HepG2 (cell line): ENCODE measurements around the gene PRMT7. TPM values are rescaled to one million over a fixed set of nuclear protein-coding genes. Genes with fewer than 3 reads are reported as not detected.

Experiments
- ATAC-seq: fragments of 200-7000 bp; cut with Tn5 transposase; 3 replicates; pipeline ENCODE4 v1.9.1; 2020; ENCODE audit warnings: mild to moderate bottlenecking, moderate library complexity
- BruUV-seq: library from RNA; stranded (reverse); fragments of 400-500 nt; replicated peaks from 2 replicates; lab custom pipeline; 2021; lab: Mats Ljungman, UMichigan
- CTCF ChIA-PET: fragments of 300-600 bp; formaldehyde crosslinking; extraction: SDS; loops from one replicate; lab custom pipeline; 2021; ENCODE audit warnings: low total read pairs, inconsistent platforms, low intra/inter-chr PET ratio; lab: Yijun Ruan, JAX
- POLR2A ChIA-PET: fragments of 350-600 bp; sonication (Branson Sonifier 250); formaldehyde crosslinking; loops from one replicate; lab custom pipeline; 2020; ENCODE audit warnings: antibody characterized with exemption, inconsistent platforms; lab: Yijun Ruan, JAX
- DNase-seq: peaks from one replicate; pipeline ENCODE4 v3.0.0-alpha.2; 2015; ENCODE audit warnings: low spot score
- FAIRE-seq: peaks from 3 replicates; lab custom pipeline; 2011; peaks lifted over from hg19 to GRCh38; lab: Jason Lieb, UNC
- H2AFZ ChIP-seq: one replicate; pipeline ENCODE4 v1.6.1; 2011; ENCODE audit warnings: low read length, inconsistent platforms
- H3K27ac ChIP-seq: fragments of 300-600 bp; 3 replicates; pipeline ENCODE4 v1.8.0; 2011; ENCODE audit warnings: mixed run types, mild to moderate bottlenecking, mixed read lengths, low read length, inconsistent platforms; ENCODE audit not compliant: insufficient read depth; ENCODE audit errors: extremely low read length
- H3K27me3 ChIP-seq, 2 experiments: fragments of 200-600 bp in 1 of 2; 2 replicates in 1 of 2; 3 replicates in 1 of 2; pipeline versions ENCODE4 v1.6.0 to v1.8.0; 2011; ENCODE audit warnings: low read length in 2 of 2, mild to moderate bottlenecking in 2 of 2, moderate library complexity in 2 of 2, inconsistent platforms in 1 of 2; ENCODE audit not compliant: insufficient read depth in 2 of 2, control insufficient read depth in 1 of 2
- H3K36me3 ChIP-seq, 2 experiments: fragments of 200-600 bp in 1 of 2; replicated peaks in 1 of 2; 2 replicates in 1 of 2; 3 replicates in 1 of 2; pipeline versions ENCODE4 v1.5.1 to v1.8.0; 2011; ENCODE audit warnings: low read length in 2 of 2, inconsistent platforms in 1 of 2; ENCODE audit not compliant: insufficient read depth in 2 of 2, control insufficient read depth in 1 of 2
- H3K4me1 ChIP-seq: 2 replicates; pipeline ENCODE4 v1.5.1; 2012; ENCODE audit warnings: low read length, inconsistent platforms; ENCODE audit not compliant: insufficient read depth
- H3K4me2 ChIP-seq: 2 replicates; pipeline ENCODE4 v1.6.0; 2011; ENCODE audit warnings: low read depth, low read length, inconsistent platforms
- H3K4me3 ChIP-seq, 3 experiments: fragments of 200-600 bp in 1 of 3; sonication (generic), shearing (Covaris generic) in 1 of 3; replicated peaks in 1 of 3; 2 replicates each; pipeline ENCODE4 v1.5.1; 2011 to 2016; ENCODE audit warnings: low read length in 3 of 3, inconsistent platforms in 2 of 3, low read depth in 2 of 3, mild to moderate bottlenecking in 2 of 3, control low read depth in 1 of 3, mixed read lengths in 1 of 3; ENCODE audit not compliant: insufficient read depth in 1 of 3
- H3K79me2 ChIP-seq: one replicate; pipeline ENCODE4 v1.6.1; 2011; ENCODE audit warnings: low read length, inconsistent platforms; ENCODE audit not compliant: insufficient read depth
- H3K9ac ChIP-seq: 2 replicates; pipeline ENCODE4 v1.6.0; 2011; ENCODE audit warnings: mild to moderate bottlenecking, low read depth, low read length, inconsistent platforms; ENCODE audit not compliant: insufficient read depth
- H3K9me3 ChIP-seq: 2 replicates; pipeline ENCODE4 v1.5.1; 2012; ENCODE audit warnings: mild to moderate bottlenecking, low read length
- H4K20me1 ChIP-seq: 2 replicates; pipeline ENCODE4 v1.6.0; 2011; ENCODE audit warnings: inconsistent platforms, mild to moderate bottlenecking, low read length, moderate library complexity; ENCODE audit not compliant: insufficient read depth
- CBFB ChIP-seq: sonication (generic); formaldehyde crosslinking; IDR thresholded peaks from 2 replicates; pipeline ENCODE4 v1.4.0; 2020; ENCODE audit warnings: missing genetic modification reagents
- EED ChIP-seq: sonication (generic); formaldehyde crosslinking; IDR thresholded peaks from 2 replicates; pipeline ENCODE4 v1.5.0; 2020; ENCODE audit warnings: mild to moderate bottlenecking, missing genetic modification reagents
- FOXA1 ChIP-seq, 2 experiments: fragments of 450-650 bp in 1 of 2; sonication (generic) in 1 of 2; formaldehyde crosslinking in 1 of 2; IDR thresholded peaks; 2 replicates each; pipeline versions ENCODE4 v1.4.0 to v1.6.1; 2016 to 2020; ENCODE audit warnings: missing genetic modification reagents in 1 of 2
- MIER3 ChIP-seq: IDR thresholded peaks from 2 replicates; pipeline ENCODE4 v1.6.1; 2016; ENCODE audit warnings: missing compliant biosample characterization, borderline replicate concordance
- POLR2G ChIP-seq: fragments of 200-400 bp; formaldehyde crosslinking; IDR thresholded peaks from 2 replicates; pipeline ENCODE4 v1.6.1; 2018; ENCODE audit warnings: mild to moderate bottlenecking, low read depth, low read length, moderate library complexity
- RBM22 ChIP-seq: fragments of 200-400 bp; formaldehyde crosslinking; optimal IDR thresholded peaks from 2 replicates; pipeline ENCODE3; 2017; ENCODE audit warnings: mild to moderate bottlenecking, low read length, moderate library complexity
- ZNF576 ChIP-seq: sonication (generic); formaldehyde crosslinking; IDR thresholded peaks from 2 replicates; pipeline ENCODE4 v1.4.0; 2020; ENCODE audit warnings: mild to moderate bottlenecking, missing genetic modification reagents
- ZNF891 ChIP-seq: sonication (generic); formaldehyde crosslinking; IDR thresholded peaks from 2 replicates; pipeline ENCODE4 v1.5.0; 2020; ENCODE audit warnings: mild to moderate bottlenecking, missing genetic modification reagents
- WGBS: methylation state at CpG from one replicate; pipeline ENCODE4 v1.1.6; 2017; ENCODE audit warnings: low lambda C conversion rate; 5-methylcytosine and 5-hydroxymethylcytosine counted together
- in situ Hi-C: cut with HindIII; loops from 2 replicates; pipeline ENCODE4 v1.10.0; 2017; ENCODE audit warnings: low pct_unique_long_range_greater_than_20kb; ENCODE audit not compliant: extremely low pct_ligation_motif_present
- intact Hi-C: fragments of 100-400 bp; cut with micrococcal nuclease; formaldehyde crosslinking; loops from one replicate; pipeline ENCODE4 v1.10.0; 2022; ENCODE audit not compliant: unreplicated experiment
- polyA plus RNA-seq, 8 experiments: library from polyadenylated mRNA; depleted of rRNA in 3 of 8; stranded (reverse) in 7 of 8; unstranded in 1 of 8; fragments of >200 nt; fragmentation: Illumina TruSeq in 4 of 8; extraction: Trizol in 4 of 8; gene quantifications; 2 replicates each; pipeline versions ENCODE4 v1.2.1 to v1.2.3, GENCODE V29; 2011 to 2016; ENCODE audit warnings: low read depth in 4 of 8, missing spikeins in 1 of 8, mixed read lengths in 1 of 8; ENCODE audit not compliant: insufficient read depth in 1 of 8
- total RNA-seq, 5 experiments: library from RNA; depleted of rRNA; stranded (reverse); fragments of >200 nt; fragmentation: Illumina TruSeq; extraction: Trizol; gene quantifications; 2 replicates each; pipeline ENCODE4 v1.2.3, GENCODE V29; 2016; ENCODE audit warnings: low read depth in 1 of 5
- TF ChIP-seq, protein P1 (sequence below): sonication (generic); formaldehyde crosslinking; IDR thresholded peaks from 2 replicates; pipeline ENCODE4 v1.5.1; 2020; ENCODE audit warnings: mild to moderate bottlenecking, missing genetic modification reagents, moderate library complexity

Gene PRMT7
- total and polyA plus RNA-seq, 2 of the 13 experiments (the other 11 are each of a cell fraction or from before 2014, with no cell fraction given): 47.5 to 55.0 TPM

DNA sequence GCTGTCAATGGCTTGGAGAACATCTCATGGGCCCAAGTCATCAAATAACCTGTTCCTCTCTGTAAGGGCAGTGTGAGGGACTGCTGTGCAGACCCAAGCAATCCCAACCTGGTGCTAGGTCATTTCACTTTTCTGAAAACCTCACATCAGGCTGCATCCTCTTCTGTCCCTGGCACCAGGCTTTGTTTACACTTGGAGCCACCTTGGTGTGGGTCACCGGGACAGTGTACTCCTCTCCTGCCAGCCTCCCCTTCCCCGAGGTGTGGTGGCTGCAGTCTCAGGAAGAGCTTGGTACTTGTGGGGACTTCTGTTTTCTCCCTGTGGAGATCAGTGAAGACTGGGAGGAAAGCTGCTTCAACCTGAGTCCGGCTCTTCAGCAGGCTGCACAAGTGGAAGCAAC, 12.5 kb upstream of the PRMT7 start:
- intact Hi-C loops: loop anchor here (2.0 kb wide), 1 partner anchor 34 kb away; the partner anchor contains the start of gene SLC7A6
- WGBS: 92% methylated on average over 3 of the region's 3 CpGs
- H3K4me2 ChIP-seq: no peak overlapping the region
- no peaks in the 10 kb centered on the region for H3K27me3 ChIP-seq
- H3K27ac ChIP-seq: peak overlapping the region; percentile 28
- no TSS peak for BruUV-seq
- ATAC-seq (peak; percentile 15), DNase-seq (no peak), FAIRE-seq (no peak)
- in situ Hi-C loops: no loop called here
- no peak overlapping the region for H3K4me3 ChIP-seq
- H3K36me3 ChIP-seq: peaks cover 54 to 96% of the 10 kb centered on the region in 2 experiments
- no peak for TF ChIP-seq FOXA1 (IDR thresholded peaks at IDR 0.05)
- peak; percentile 34; the same call in 1 of the 2 replicates for TF ChIP-seq FOXA1 (CRISPR knock-in tag; IDR thresholded peaks at IDR 0.05)
- peak; percentile 3; the same call in 1 of the 2 replicates for TF ChIP-seq POLR2G
- no peak for TF ChIP-seq CBFB (CRISPR knock-in tag)
- TF ChIP-seq, protein P1, sequence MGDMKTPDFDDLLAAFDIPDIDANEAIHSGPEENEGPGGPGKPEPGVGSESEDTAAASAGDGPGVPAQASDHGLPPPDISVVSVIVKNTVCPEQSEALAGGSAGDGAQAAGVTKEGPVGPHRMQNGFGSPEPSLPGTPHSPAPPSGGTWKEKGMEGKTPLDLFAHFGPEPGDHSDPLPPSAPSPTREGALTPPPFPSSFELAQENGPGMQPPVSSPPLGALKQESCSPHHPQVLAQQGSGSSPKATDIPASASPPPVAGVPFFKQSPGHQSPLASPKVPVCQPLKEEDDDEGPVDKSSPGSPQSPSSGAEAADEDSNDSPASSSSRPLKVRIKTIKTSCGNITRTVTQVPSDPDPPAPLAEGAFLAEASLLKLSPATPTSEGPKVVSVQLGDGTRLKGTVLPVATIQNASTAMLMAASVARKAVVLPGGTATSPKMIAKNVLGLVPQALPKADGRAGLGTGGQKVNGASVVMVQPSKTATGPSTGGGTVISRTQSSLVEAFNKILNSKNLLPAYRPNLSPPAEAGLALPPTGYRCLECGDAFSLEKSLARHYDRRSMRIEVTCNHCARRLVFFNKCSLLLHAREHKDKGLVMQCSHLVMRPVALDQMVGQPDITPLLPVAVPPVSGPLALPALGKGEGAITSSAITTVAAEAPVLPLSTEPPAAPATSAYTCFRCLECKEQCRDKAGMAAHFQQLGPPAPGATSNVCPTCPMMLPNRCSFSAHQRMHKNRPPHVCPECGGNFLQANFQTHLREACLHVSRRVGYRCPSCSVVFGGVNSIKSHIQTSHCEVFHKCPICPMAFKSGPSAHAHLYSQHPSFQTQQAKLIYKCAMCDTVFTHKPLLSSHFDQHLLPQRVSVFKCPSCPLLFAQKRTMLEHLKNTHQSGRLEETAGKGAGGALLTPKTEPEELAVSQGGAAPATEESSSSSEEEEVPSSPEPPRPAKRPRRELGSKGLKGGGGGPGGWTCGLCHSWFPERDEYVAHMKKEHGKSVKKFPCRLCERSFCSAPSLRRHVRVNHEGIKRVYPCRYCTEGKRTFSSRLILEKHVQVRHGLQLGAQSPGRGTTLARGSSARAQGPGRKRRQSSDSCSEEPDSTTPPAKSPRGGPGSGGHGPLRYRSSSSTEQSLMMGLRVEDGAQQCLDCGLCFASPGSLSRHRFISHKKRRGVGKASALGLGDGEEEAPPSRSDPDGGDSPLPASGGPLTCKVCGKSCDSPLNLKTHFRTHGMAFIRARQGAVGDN (CRISPR knock-in tag): peak; percentile 16; the same call in 1 of the 2 replicates
- no peak for TF ChIP-seq ZNF576
- TF ChIP-seq ZNF891 (CRISPR knock-in tag): 0 out of 2 replicates have a peak, but pooled peaks have one; percentile 34
- no peak for TF ChIP-seq MIER3
- TF ChIP-seq RBM22: peak; percentile 59
- TF ChIP-seq EED: no peak
- CTCF ChIA-PET: no interaction called here
- 0 out of 2 replicates have a peak, but pooled peaks cover 2% of the 10 kb centered on the region for H4K20me1 ChIP-seq
- no peaks in the 10 kb centered on the region for H3K79me2 ChIP-seq
- peaks cover 37% of the 10 kb centered on the region for H3K4me1 ChIP-seq
- POLR2A ChIA-PET: interaction anchor here (1.6 to 5.9 kb wide), 4 partner anchors 13 to 33 kb away, joined by 5 to 60 read pairs (median 11); partner anchors contain the start of genes PRMT7 and SLC7A6OS
- no peak overlapping the region for H3K9ac ChIP-seq
- no peak overlapping the region for H2AFZ ChIP-seq
- H3K9me3 ChIP-seq: no peaks in the 10 kb centered on the region
